B cell (primary cell): Measurements from ENCODE around the gene PTPRE. TPM values are rescaled to one million over a fixed set of nuclear protein-coding genes. Genes with fewer than 3 reads are reported as not detected.

ENCODE experiments used
- ATAC-seq: fragments of 200-7000 bp; cut with Tn5 transposase; one replicate; pipeline ENCODE4 v1.10.0; 2021; ENCODE audit warnings: low read depth, mild to moderate bottlenecking, moderate number of reproducible peaks, moderate library complexity
- CTCF ChIA-PET: fragments of 350-600 bp; sonication (Branson Sonifier 250); formaldehyde crosslinking; loops from one replicate; lab custom pipeline; 2021; ENCODE audit warnings: antibody characterized with exemption, inconsistent platforms; lab: Charles Lee
- POLR2A ChIA-PET: fragments of 350-600 bp; sonication (Branson Sonifier 250); formaldehyde crosslinking; loops from one replicate; lab custom pipeline; 2021; ENCODE audit warnings: antibody characterized with exemption; lab: Charles Lee
- DNase-seq: peaks from one replicate; pipeline ENCODE4 v3.0.0; 2013
- H2AFZ ChIP-seq: 2 replicates; pipeline ENCODE4 v1.6.1; 2012; ENCODE audit warnings: mild to moderate bottlenecking, low read depth, low read length; ENCODE audit not compliant: insufficient read depth, poor library complexity, severe bottlenecking
- H3K27ac ChIP-seq, 2 donors: 1 replicate in 1 of 2; 2 replicates in 1 of 2; pipeline ENCODE4 v1.5.1; 2012 to 2013; ENCODE audit warnings: low read length in 2 of 2, mild to moderate bottlenecking in 2 of 2, moderate library complexity in 1 of 2
- H3K27me3 ChIP-seq, 4 experiments: fragments of 200-600 bp in 1 of 4; sonication (generic) in 1 of 4; replicated peaks in 1 of 4; 1 replicate in 2 of 4; 2 replicates in 2 of 4; pipeline versions ENCODE4 v1.6.1 to v1.7.0; 2013 to 2016; ENCODE audit warnings: low read length in 3 of 4, mild to moderate bottlenecking in 2 of 4, mixed read lengths in 1 of 4, moderate library complexity in 1 of 4; ENCODE audit not compliant: insufficient read depth in 4 of 4, control insufficient read depth in 3 of 4; ENCODE audit errors: control extremely low read depth in 1 of 4
- H3K36me3 ChIP-seq, 2 experiments: replicated peaks in 1 of 2; 1 replicate in 1 of 2; 2 replicates in 1 of 2; pipeline versions ENCODE4 v1.6.1 to v1.7.1; 2013; ENCODE audit warnings: low read length in 1 of 2; ENCODE audit not compliant: insufficient read depth in 2 of 2, control insufficient read depth in 1 of 2; ENCODE audit errors: control extremely low read depth in 1 of 2, extremely low read depth in 1 of 2
- H3K4me1 ChIP-seq, 2 donors: fragments of 200-600 bp in 1 of 2; sonication (generic) in 1 of 2; 1 replicate in 1 of 2; 2 replicates in 1 of 2; pipeline versions ENCODE4 v1.5.1 to v1.6.1; 2013 to 2017; ENCODE audit warnings: low read length in 2 of 2; ENCODE audit not compliant: control insufficient read depth in 2 of 2, insufficient read depth in 2 of 2
- H3K4me2 ChIP-seq: replicated peaks from 2 replicates; pipeline ENCODE3; 2012; ENCODE audit warnings: mild to moderate bottlenecking, low read depth, low read length; ENCODE audit not compliant: poor library complexity, severe bottlenecking
- H3K4me3 ChIP-seq, 5 experiments: fragments of 200-600 bp in 1 of 5; sonication (generic) in 1 of 5; 1 replicate in 3 of 5; 2 replicates in 2 of 5; pipeline versions ENCODE4 v1.5.1 to v1.7.0; 2011 to 2016; ENCODE audit warnings: low read length in 4 of 5, mild to moderate bottlenecking in 4 of 5, low read depth in 2 of 5, control low read depth in 1 of 5, moderate library complexity in 1 of 5; ENCODE audit not compliant: insufficient read depth in 1 of 5; ENCODE audit errors: control extremely low read depth in 1 of 5, extremely low read depth in 1 of 5
- H3K79me2 ChIP-seq: fragments of 200-600 bp; sonication (generic); one replicate; pipeline ENCODE4 v1.6.0; 2016; ENCODE audit warnings: low read length; ENCODE audit not compliant: control insufficient read depth, insufficient read depth
- H3K9ac ChIP-seq: fragments of 200-600 bp; sonication (generic); 2 replicates; pipeline ENCODE4 v1.6.1; 2017; ENCODE audit warnings: mild to moderate bottlenecking, low read length, moderate library complexity
- H3K9me3 ChIP-seq, 3 donors: one replicate each; pipeline versions ENCODE4 v1.6.1 to v1.7.1; 2013; ENCODE audit warnings: low read length in 2 of 3; ENCODE audit not compliant: control insufficient read depth in 2 of 3, insufficient read depth in 1 of 3; ENCODE audit errors: control extremely low read depth in 1 of 3
- H4K20me1 ChIP-seq: 2 replicates; pipeline ENCODE4 v1.6.0; 2012; ENCODE audit warnings: mild to moderate bottlenecking, low read length; ENCODE audit not compliant: insufficient read depth, control insufficient read depth, poor library complexity, severe bottlenecking
- H3K27ac Mint-ChIP-seq: one replicate; pipeline ENCODE4 v1.8.0; 2021; ENCODE audit warnings: mixed read lengths
- H3K27me3 Mint-ChIP-seq: one replicate; pipeline ENCODE4 v1.8.0; 2021; ENCODE audit warnings: mixed read lengths
- H3K4me1 Mint-ChIP-seq: one replicate; pipeline ENCODE4 v1.8.0; 2021; ENCODE audit warnings: mixed read lengths
- H3K4me3 Mint-ChIP-seq: one replicate; pipeline ENCODE4 v1.8.0; 2021; ENCODE audit warnings: mixed read lengths
- H3K9me3 Mint-ChIP-seq: one replicate; pipeline ENCODE4 v1.8.0; 2022; ENCODE audit warnings: mixed read lengths; ENCODE audit not compliant: insufficient read depth
- EZH2 ChIP-seq: IDR thresholded peaks from 2 replicates; pipeline ENCODE4 v1.6.1; 2012; ENCODE audit warnings: borderline replicate concordance, low read depth, mild to moderate bottlenecking, moderate library complexity, low read length; ENCODE audit not compliant: insufficient read depth, poor library complexity, severe bottlenecking
- WGBS: methylation state at CpG from one replicate; pipeline ENCODE4 v1.1.5; 2013; ENCODE audit warnings: missing lambda C conversion rate; ENCODE audit not compliant: insufficient coverage; 5-methylcytosine and 5-hydroxymethylcytosine counted together
- intact Hi-C: fragments of 100-400 bp; cut with micrococcal nuclease; formaldehyde crosslinking; loops from one replicate; pipeline ENCODE4 v1.10.0; 2022
- polyA plus RNA-seq: library from polyadenylated mRNA; depleted of rRNA; stranded (reverse); fragments of >200 nt; gene quantifications from 2 replicates; pipeline ENCODE4 v1.2.3, GENCODE V29; 2012
- total RNA-seq, 2 donors: library from RNA; stranded (reverse); fragments of 120-200 nt in 1 of 2; gene quantifications; 1 replicate in 1 of 2; 2 replicates in 1 of 2; pipeline versions ENCODE4 v1.2.3 to v1.2.4, GENCODE V29; 2013 to 2022
- TF ChIP-seq, protein P1 (sequence below): fragments of 200-600 bp; IDR thresholded peaks from one replicate; pipeline ENCODE4 v1.8.0; 2022; ENCODE audit warnings: antibody characterized with exemption, mild to moderate bottlenecking

PTPRE gene
- total and polyA plus RNA-seq, 2 donors (not counting 1 experiment from before 2014, with no cell fraction given): 6.6 to 32.7 TPM

GRCh38 chr10:128070721-128071416 is 164.0 kb downstream of the PTPRE start:
- ATAC-seq (no peak), DNase-seq (no peak)
- Mint-ChIP-seq H3K27ac (no peak overlapping the region), H3K4me3 (no peak overlapping the region), H3K4me1 (peaks cover 20% of the 10 kb centered on the region), H3K27me3 (no peaks in the 10 kb centered on the region), H3K9me3 (no peaks in the 10 kb centered on the region)
- H3K9ac ChIP-seq: no peak overlapping the region
- peaks cover 29 to 76% of the 10 kb centered on the region in 2 experiments for H3K36me3 ChIP-seq
- ChIA-PET POLR2A (no interaction called here), CTCF (interaction anchor here (0.5 to 20.7 kb wide), 5 partner anchors 33 to 165 kb away, joined by 3 to 524 read pairs (median 55); partner anchors contain the start of gene PTPRE)
- no peaks in the 10 kb centered on the region for H3K9me3 ChIP-seq
- TF ChIP-seq EZH2: no peak
- TF ChIP-seq, protein P1, sequence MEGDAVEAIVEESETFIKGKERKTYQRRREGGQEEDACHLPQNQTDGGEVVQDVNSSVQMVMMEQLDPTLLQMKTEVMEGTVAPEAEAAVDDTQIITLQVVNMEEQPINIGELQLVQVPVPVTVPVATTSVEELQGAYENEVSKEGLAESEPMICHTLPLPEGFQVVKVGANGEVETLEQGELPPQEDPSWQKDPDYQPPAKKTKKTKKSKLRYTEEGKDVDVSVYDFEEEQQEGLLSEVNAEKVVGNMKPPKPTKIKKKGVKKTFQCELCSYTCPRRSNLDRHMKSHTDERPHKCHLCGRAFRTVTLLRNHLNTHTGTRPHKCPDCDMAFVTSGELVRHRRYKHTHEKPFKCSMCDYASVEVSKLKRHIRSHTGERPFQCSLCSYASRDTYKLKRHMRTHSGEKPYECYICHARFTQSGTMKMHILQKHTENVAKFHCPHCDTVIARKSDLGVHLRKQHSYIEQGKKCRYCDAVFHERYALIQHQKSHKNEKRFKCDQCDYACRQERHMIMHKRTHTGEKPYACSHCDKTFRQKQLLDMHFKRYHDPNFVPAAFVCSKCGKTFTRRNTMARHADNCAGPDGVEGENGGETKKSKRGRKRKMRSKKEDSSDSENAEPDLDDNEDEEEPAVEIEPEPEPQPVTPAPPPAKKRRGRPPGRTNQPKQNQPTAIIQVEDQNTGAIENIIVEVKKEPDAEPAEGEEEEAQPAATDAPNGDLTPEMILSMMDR: no peak
- 88% methylated on average over 15 of the region's 17 CpGs for WGBS
- no peak overlapping the region for H2AFZ ChIP-seq
- H3K4me3 ChIP-seq: no peak overlapping the region
- H3K4me2 ChIP-seq: no peak overlapping the region
- intact Hi-C loops: no loop called here
- H3K79me2 ChIP-seq: no peaks in the 10 kb centered on the region
- H3K27ac ChIP-seq: no peak overlapping the region
- no peaks in the 10 kb centered on the region for H4K20me1 ChIP-seq
- H3K4me1 ChIP-seq: peaks cover 6 to 19% of the 10 kb centered on the region in 2 donors
- no peaks in the 10 kb centered on the region for H3K27me3 ChIP-seq

DNA sequence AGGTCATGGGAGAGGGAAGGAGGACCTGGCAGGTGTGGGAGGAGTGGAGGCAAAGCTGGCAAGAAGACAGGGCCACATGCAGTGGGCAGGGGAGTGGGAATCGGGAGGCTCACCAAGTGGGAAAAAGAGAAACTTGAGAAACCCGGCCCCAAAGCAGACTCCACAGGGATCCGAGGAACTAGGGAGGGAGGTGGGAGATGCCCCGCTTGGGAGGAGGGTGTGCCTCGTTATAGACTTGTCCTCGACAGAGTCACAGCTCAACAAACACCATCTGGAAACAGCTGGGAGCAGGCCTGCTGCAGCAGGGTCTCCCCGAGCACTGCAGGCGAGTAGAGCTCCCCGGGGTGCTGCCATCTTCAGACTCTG is 164.5 kb downstream of the PTPRE start:
- Mint-ChIP-seq H3K9me3 (no peaks in the 10 kb centered on the region), H3K27ac (no peak overlapping the region), H3K4me1 (peaks cover 16% of the 10 kb centered on the region), H3K27me3 (no peaks in the 10 kb centered on the region), H3K4me3 (no peak overlapping the region)
- Histone ChIP-seq H2AFZ (no peak overlapping the region), H3K4me1 (peaks cover under 1 to 14% of the 10 kb centered on the region in 2 donors), H3K27me3 (no peaks in the 10 kb centered on the region), H3K4me3 (no peak overlapping the region), H3K27ac (no peak overlapping the region), H3K4me2 (no peak overlapping the region), H4K20me1 (no peaks in the 10 kb centered on the region), H3K9me3 (no peaks in the 10 kb centered on the region), H3K9ac (no peak overlapping the region), H3K36me3 (peaks cover 29 to 73% of the 10 kb centered on the region in 2 experiments), H3K79me2 (no peaks in the 10 kb centered on the region)
- intact Hi-C loops: no loop called here
- ATAC-seq (no peak), DNase-seq (no peak)
- TF ChIP-seq EZH2: no peak
- TF ChIP-seq, protein P1: no peak
- 92% methylated on average over 9 of the region's 9 CpGs for WGBS
- CTCF ChIA-PET: interaction anchor here (0.5 to 20.7 kb wide), 6 partner anchors 7 to 165 kb away, joined by 3 to 524 read pairs (median 4); no protein-coding TSS in a partner anchor
- POLR2A ChIA-PET: no interaction called here
